GM18517 (cell line): ENCODE data around the gene ATP10D.
"Not testable (repeated sequence)": the region's sequence is repeated elsewhere in the genome, so short reads cannot be mapped to it uniquely, and the experiment has no call there.

Experiments used
- ATAC-seq: cut with Tn5 transposase; IDR thresholded peaks from one replicate; pipeline ENCODE4 v1.9.1; 2021; ENCODE audit warnings: mild to moderate bottlenecking, moderate library complexity; ENCODE audit not compliant: unreplicated experiment

Gene ATP10D

GRCh38 chr4:47533689-47534347 lies 48.7 kb downstream of the ATP10D start:
- ATAC-seq: no peak

- ATAC-seq: no peak
Observed at GRCh38 chr4:47534772-47535171, 49.7 kb downstream of the ATP10D start.

GRCh38 chr4:47535567-47536147 lies 50.6 kb downstream of the ATP10D start:
- ATAC-seq: no peak

GRCh38 chr4:47536966-47537365 lies 51.9 kb downstream of the ATP10D start:
- ATAC-seq: no peak

GRCh38 chr4:47538111-47538824 lies 53.2 kb downstream of the ATP10D start:
- ATAC-seq: no peak

GRCh38 chr4:47538825-47539154 lies 53.7 kb downstream of the ATP10D start:
- ATAC-seq: no peak

GRCh38 chr4:47542640-47543039 lies 57.6 kb downstream of the ATP10D start:
- not testable (repeated sequence) for ATAC-seq

- no peak for ATAC-seq
Observed at GRCh38 chr4:47543331-47543730, 58.3 kb downstream of the ATP10D start.

- not testable (repeated sequence) for ATAC-seq
Observed at GRCh38 chr4:47550357-47550756, 65.3 kb downstream of the ATP10D start.

GRCh38 chr4:47550899-47551548 lies 65.9 kb downstream of the ATP10D start:
- no peak for ATAC-seq

- no peak for ATAC-seq
Observed at GRCh38 chr4:47551682-47552081, 66.6 kb downstream of the ATP10D start.

- ATAC-seq: no peak
Observed at GRCh38 chr4:47553329-47554125, 68.5 kb downstream of the ATP10D start.

- ATAC-seq: not testable (repeated sequence)
Observed at GRCh38 chr4:47555920-47556319, 70.8 kb downstream of the ATP10D start.

GRCh38 chr4:47557255-47557654 lies 72.2 kb downstream of the ATP10D start:
- no peak for ATAC-seq

- no peak for ATAC-seq
Observed at GRCh38 chr4:47560682-47561081, 75.6 kb downstream of the ATP10D start.

GRCh38 chr4:47561331-47561730 lies 76.3 kb downstream of the ATP10D start:
- ATAC-seq: no peak

- no peak for ATAC-seq
Observed at GRCh38 chr4:47562297-47562696, 77.2 kb downstream of the ATP10D start.

GRCh38 chr4:47566566-47566965 lies 81.5 kb downstream of the ATP10D start:
- no peak for ATAC-seq

- no peak for ATAC-seq
Observed at GRCh38 chr4:47566969-47567368, 81.9 kb downstream of the ATP10D start.

GRCh38 chr4:47567511-47567910 lies 82.4 kb downstream of the ATP10D start:
- ATAC-seq: no peak

- no peak for ATAC-seq
Observed at GRCh38 chr4:47570816-47571215, 85.7 kb downstream of the ATP10D start.
